Loucy (cell line): Measurements from ENCODE around the gene NCOR2.
"Not testable (repeated sequence)": the region's sequence is repeated elsewhere in the genome, so short reads cannot be mapped to it uniquely, and the experiment has no call there.

ENCODE experiments used
- H2AFZ ChIP-seq: fragments of 200-600 bp; sonication (generic); 2 replicates; pipeline ENCODE4 v1.6.0; 2016; ENCODE audit warnings: antibody characterized with exemption, mild to moderate bottlenecking, low read length, moderate library complexity
- H3F3A ChIP-seq: fragments of 200-600 bp; 2 replicates; pipeline ENCODE4 v1.6.0; 2016; ENCODE audit warnings: antibody characterized with exemption, low read depth, mild to moderate bottlenecking
- H3K27me3 ChIP-seq: fragments of 200-600 bp; sonication (generic); 2 replicates; pipeline ENCODE4 v1.6.1; 2014; ENCODE audit warnings: low read length, mild to moderate bottlenecking; ENCODE audit not compliant: insufficient read depth, poor library complexity, severe bottlenecking
- H3K36me3 ChIP-seq: fragments of 200-600 bp; sonication (generic); 2 replicates; pipeline ENCODE4 v1.6.1; 2016; ENCODE audit warnings: low read length; ENCODE audit not compliant: insufficient read depth
- H3K4me1 ChIP-seq: fragments of 200-600 bp; sonication (generic); 2 replicates; pipeline ENCODE4 v1.5.1; 2014; ENCODE audit warnings: low read length, mild to moderate bottlenecking; ENCODE audit not compliant: insufficient read depth, poor library complexity, severe bottlenecking
- H3K4me2 ChIP-seq: fragments of 200-600 bp; sonication (generic); 2 replicates; pipeline ENCODE4 v1.6.0; 2014; ENCODE audit warnings: antibody characterized with exemption, low read length, low read depth, mild to moderate bottlenecking; ENCODE audit not compliant: poor library complexity, severe bottlenecking
- H3K4me3 ChIP-seq: fragments of 200-600 bp; sonication (generic); 2 replicates; pipeline ENCODE4 v1.5.1; 2014; ENCODE audit warnings: low read length, mild to moderate bottlenecking, mixed read lengths; ENCODE audit not compliant: poor library complexity, severe bottlenecking
- H3K79me2 ChIP-seq: fragments of 200-600 bp; sonication (generic); 2 replicates; pipeline ENCODE4 v1.6.1; 2014; ENCODE audit warnings: low read length; ENCODE audit not compliant: insufficient read depth
- H3K9ac ChIP-seq: fragments of 200-600 bp; sonication (generic); 2 replicates; pipeline ENCODE4 v1.6.0; 2014; ENCODE audit warnings: mild to moderate bottlenecking, low read depth, low read length, moderate library complexity; ENCODE audit not compliant: poor library complexity, severe bottlenecking
- H3K9me2 ChIP-seq: fragments of 200-600 bp; sonication (generic); replicated peaks from 2 replicates; pipeline ENCODE4 v1.6.1; 2016; ENCODE audit warnings: low read depth, low read length, mixed read lengths
- H3K9me3 ChIP-seq: fragments of 200-600 bp; sonication (generic); 2 replicates; pipeline ENCODE4 v1.6.1; 2014; ENCODE audit warnings: mild to moderate bottlenecking, antibody characterized with exemption, low read length, low read depth; ENCODE audit not compliant: insufficient read depth
- H4K20me1 ChIP-seq: fragments of 200-600 bp; sonication (generic); 2 replicates; pipeline ENCODE4 v1.6.0; 2014; ENCODE audit warnings: antibody characterized with exemption, low read length, mild to moderate bottlenecking; ENCODE audit not compliant: insufficient read depth, poor library complexity, severe bottlenecking
- EZH2phosphoT487 ChIP-seq: fragments of 200-600 bp; IDR thresholded peaks from 2 replicates; pipeline ENCODE4 v1.6.1; 2018; ENCODE audit warnings: antibody characterized with exemption, mild to moderate bottlenecking, moderate library complexity, borderline replicate concordance
- TF ChIP-seq, protein P1 (sequence below): fragments of 200-600 bp; sonication (generic); conservative IDR thresholded peaks from 2 replicates; pipeline ENCODE4 v1.5.1; 2014; ENCODE audit warnings: mild to moderate bottlenecking, antibody characterized with exemption, low read length

NCOR2 gene

DNA sequence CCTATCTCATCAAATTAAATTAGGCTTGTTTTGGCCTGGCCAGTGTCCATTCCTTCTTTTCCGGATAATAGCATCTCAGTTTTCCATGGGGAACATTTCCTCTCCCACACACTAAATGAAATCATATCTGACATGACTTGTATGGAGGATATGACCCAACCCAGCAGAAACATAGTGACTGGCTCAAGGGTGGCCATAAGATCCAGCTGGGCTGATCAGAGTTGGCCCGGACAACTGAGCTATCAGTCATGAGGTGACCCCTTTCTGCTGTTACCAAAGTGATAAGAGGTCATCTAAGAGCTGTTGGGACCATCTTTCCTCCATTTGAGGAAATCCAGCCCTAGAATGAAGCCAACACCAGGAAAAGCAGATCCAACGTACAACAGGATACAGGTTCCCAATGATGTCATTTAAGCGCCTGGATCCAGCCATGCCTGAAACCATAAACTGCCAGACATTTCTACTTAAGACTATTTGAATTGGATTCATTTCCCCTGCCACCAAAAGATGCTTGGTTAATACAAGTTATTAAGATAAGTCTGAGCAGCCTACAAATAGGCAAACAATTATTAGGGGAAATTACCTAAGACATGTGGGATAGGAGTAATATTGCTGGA is 20.7 kb upstream of the NCOR2 start:
- H4K20me1 ChIP-seq = no peaks in the 10 kb centered on the region
- no peaks in the 10 kb centered on the region for H3K36me3 ChIP-seq
- peaks cover 16% of the 10 kb centered on the region for H3K4me1 ChIP-seq
- H3K9me3 ChIP-seq = no peaks in the 10 kb centered on the region
- no peaks in the 10 kb centered on the region for H3K27me3 ChIP-seq
- H3K9me2 ChIP-seq = no peaks in the 10 kb centered on the region
- peak overlapping the region; percentile 65 for H3K4me2 ChIP-seq
- no peak overlapping the region for H3K4me3 ChIP-seq
- no peak overlapping the region for H2AFZ ChIP-seq
- H3K9ac ChIP-seq = no peak overlapping the region
- no peak for TF ChIP-seq EZH2phosphoT487
- TF ChIP-seq, protein P1, sequence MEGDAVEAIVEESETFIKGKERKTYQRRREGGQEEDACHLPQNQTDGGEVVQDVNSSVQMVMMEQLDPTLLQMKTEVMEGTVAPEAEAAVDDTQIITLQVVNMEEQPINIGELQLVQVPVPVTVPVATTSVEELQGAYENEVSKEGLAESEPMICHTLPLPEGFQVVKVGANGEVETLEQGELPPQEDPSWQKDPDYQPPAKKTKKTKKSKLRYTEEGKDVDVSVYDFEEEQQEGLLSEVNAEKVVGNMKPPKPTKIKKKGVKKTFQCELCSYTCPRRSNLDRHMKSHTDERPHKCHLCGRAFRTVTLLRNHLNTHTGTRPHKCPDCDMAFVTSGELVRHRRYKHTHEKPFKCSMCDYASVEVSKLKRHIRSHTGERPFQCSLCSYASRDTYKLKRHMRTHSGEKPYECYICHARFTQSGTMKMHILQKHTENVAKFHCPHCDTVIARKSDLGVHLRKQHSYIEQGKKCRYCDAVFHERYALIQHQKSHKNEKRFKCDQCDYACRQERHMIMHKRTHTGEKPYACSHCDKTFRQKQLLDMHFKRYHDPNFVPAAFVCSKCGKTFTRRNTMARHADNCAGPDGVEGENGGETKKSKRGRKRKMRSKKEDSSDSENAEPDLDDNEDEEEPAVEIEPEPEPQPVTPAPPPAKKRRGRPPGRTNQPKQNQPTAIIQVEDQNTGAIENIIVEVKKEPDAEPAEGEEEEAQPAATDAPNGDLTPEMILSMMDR = no peak
- H3K79me2 ChIP-seq = no peaks in the 10 kb centered on the region
- H3F3A ChIP-seq = no peaks in the 10 kb centered on the region

DNA sequence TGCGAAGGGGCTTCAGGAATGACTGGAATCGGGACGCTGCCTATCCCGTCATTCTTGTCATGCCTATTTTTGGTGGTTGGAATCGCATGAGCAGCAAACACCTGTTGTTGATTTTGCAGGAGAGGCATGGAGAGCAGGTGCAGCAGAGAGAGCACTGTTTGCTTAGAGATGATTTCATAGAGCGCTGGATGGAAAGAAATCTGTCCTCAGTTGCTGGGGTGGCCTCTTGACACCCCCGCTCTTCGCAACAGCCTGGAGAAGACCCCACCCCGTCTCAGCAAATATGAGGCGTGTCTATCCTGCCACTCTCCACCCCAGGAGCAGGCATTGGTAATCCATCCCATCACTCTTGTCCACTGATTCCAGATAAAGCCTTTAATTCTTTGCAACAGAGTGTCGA is 19.3 kb upstream of the NCOR2 start:
- H3K4me1 ChIP-seq = peaks cover 13% of the 10 kb centered on the region
- H3K9ac ChIP-seq = no peak overlapping the region
- H3K4me2 ChIP-seq = no peak overlapping the region
- no peak overlapping the region for H3K4me3 ChIP-seq
- no peaks in the 10 kb centered on the region for H3F3A ChIP-seq
- no peaks in the 10 kb centered on the region for H3K36me3 ChIP-seq
- H3K27me3 ChIP-seq = no peaks in the 10 kb centered on the region
- no peak overlapping the region for H2AFZ ChIP-seq
- no peaks in the 10 kb centered on the region for H3K9me3 ChIP-seq
- H3K79me2 ChIP-seq = no peaks in the 10 kb centered on the region
- no peaks in the 10 kb centered on the region for H4K20me1 ChIP-seq
- no peaks in the 10 kb centered on the region for H3K9me2 ChIP-seq
- TF ChIP-seq, protein P1 = no peak
- TF ChIP-seq EZH2phosphoT487 = no peak

DNA sequence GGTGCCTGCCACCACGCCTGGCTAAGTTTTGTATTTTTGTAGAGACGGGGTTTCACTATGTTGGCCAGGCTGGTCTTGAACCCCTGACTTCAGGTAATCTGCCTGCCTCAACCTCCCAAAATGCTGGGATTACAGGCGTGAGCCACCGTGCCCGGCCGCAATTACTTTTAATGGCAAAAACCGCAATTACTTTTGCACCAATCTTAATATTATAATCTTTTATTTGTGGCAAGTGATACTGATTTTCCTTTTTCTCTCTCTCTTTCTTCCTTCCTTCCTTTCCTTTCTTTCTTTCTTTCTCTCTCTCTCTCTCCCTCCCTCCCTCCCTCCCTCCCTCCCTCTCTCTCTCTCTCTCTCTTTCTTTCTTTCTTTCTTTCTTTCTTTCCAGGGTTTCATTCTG is 17.1 kb upstream of the NCOR2 start:
- not testable (repeated sequence) for H3K9ac ChIP-seq, H3F3A ChIP-seq, H3K36me3 ChIP-seq, H2AFZ ChIP-seq, H4K20me1 ChIP-seq, H3K9me2 ChIP-seq, H3K79me2 ChIP-seq, H3K4me2 ChIP-seq, H3K4me3 ChIP-seq, H3K9me3 ChIP-seq, H3K27me3 ChIP-seq
- H3K4me1 ChIP-seq = peaks cover 12% of the 10 kb centered on the region

DNA sequence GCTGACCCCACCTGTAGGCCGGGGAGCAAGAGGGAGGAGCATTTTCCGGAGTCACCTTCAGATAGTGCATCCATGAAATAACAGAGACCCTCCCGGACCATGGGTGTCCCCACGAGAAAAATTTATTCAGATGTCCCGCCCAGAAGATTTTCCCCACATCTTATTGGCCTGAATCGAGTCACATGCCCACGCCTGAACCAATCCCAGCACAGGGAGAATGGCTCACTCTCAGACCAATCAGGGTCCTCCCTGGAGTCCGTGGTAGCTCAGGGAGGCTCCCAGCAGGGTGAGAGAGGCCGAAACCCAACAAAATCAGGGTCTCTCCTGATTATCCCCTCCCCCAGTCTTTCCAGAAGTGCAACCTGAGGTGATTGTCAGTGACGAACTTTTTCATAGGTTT is 16.4 kb upstream of the NCOR2 start:
- no peak overlapping the region for H3K4me3 ChIP-seq
- H3K36me3 ChIP-seq = no peaks in the 10 kb centered on the region
- no peaks in the 10 kb centered on the region for H3F3A ChIP-seq
- no peak for TF ChIP-seq EZH2phosphoT487
- TF ChIP-seq, protein P1 = no peak
- no peaks in the 10 kb centered on the region for H4K20me1 ChIP-seq
- no peaks in the 10 kb centered on the region for H3K9me2 ChIP-seq
- H3K9ac ChIP-seq = no peak overlapping the region
- H2AFZ ChIP-seq = no peak overlapping the region
- H3K27me3 ChIP-seq = no peaks in the 10 kb centered on the region
- H3K79me2 ChIP-seq = no peaks in the 10 kb centered on the region
- no peaks in the 10 kb centered on the region for H3K9me3 ChIP-seq
- H3K4me1 ChIP-seq = peaks cover 6% of the 10 kb centered on the region
- no peak overlapping the region for H3K4me2 ChIP-seq
